GM18511 (cell line): ENCODE data around the gene TYROBP.
"Not testable (repeated sequence)": the region's sequence is repeated elsewhere in the genome, so short reads cannot be mapped to it uniquely, and the experiment has no call there.

Experiments used
- ATAC-seq: cut with Tn5 transposase; IDR thresholded peaks from one replicate; pipeline ENCODE4 v1.9.1; 2021; ENCODE audit warnings: mild to moderate bottlenecking, moderate library complexity; ENCODE audit not compliant: unreplicated experiment

TYROBP gene

DNA sequence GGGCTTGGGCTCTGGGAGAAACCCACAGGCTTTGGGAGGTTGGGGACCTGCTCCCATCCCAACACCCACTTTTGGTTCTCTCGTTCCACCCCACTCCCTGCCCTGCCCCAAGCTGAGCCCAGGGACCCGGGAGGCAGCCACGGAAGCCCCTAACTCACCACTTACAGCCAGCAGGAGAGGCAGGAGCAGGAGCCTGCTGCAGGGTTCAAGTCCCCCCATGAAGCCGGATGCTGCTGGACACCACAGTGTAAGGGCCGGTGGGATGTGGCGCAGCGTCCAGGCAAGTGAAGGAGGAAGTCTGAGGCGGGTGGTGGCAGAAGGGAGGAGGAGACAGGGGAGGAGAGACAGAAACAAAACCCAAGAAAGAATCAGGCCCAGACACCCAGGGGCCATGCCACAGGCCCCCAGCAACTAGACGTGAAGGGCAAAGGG lies at the start of gene TYROBP:
TYROBP (minus strand) TSS at position 286 of the 432 bp plus-strand sequence; CDS start at position 219, 67 bp downstream.
- ATAC-seq, result no peak

DNA sequence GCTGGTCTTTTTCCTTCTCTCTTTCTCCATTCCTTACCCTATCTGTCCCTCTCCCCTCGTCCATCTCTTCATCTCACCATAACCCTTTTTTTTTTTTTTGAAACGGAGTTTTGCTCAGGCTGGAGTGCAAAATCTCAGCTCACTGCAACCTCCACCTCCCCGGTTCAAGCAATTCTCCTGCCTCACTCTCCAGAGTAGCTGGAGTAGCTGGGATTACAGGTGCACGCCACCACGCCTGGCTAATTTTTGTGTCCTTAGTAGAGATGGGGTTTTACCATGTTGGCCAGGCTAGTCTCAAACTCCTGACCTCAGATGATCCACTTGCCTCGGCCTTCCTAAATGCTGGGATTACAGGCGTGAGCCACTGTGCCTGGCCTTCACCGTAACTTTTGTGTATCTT lies 49.3 kb upstream of the TYROBP start:
- not testable (repeated sequence) for ATAC-seq

DNA sequence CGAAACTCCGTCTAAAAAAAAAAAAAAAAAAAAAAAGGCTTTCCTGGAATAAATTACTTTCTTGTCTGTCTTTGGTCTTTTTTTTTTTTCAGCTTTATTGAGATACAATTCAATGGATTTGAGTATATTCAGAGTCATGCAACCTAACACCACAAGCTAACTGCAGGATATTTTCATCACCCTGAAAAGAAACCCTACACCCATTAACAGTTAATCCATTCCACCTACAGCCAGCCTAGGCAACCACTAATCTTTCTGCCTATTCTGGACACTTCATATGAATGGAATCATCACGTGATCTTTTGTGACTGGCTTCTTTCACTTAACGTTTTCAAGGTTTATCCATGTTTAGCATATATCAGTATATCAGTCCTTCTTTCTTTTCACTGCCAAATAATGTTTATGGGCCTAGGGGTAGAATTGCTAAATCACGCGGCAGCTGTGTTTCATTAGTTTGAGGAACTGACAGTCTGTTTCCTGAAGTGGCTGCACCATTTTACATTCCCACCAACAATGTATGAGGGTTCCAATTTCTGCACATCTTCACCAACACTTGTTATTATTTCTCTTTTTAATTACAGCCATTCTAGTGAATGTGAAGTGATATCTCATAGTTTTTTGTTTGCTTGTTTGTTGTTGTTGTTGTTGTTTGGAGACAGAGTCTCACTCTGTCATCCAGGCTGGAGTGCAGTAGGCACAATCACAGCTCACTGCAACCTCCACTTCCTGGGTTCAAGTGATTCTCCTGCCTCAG lies 48.0 kb upstream of the TYROBP start:
- ATAC-seq, result no peak

DNA sequence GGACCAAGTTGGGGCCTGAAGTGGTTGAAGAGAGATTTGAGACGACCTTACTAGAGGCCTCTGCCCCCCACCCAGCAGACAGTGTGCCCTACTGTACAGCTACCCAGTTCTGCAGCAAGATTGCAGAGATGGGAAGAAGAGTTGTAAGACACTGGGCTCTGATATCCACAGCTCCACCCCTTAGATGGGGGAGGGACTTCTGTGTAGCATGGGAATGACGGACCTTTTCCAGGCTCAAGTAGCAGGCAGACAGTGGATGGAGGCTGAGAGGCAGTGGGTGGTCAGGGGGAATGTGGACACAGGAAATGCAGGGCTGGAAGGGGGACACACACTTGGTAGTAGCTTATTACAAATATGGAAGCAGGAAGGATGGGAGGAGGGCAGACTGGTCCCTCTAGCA lies 41.0 kb upstream of the TYROBP start:
- ATAC-seq, result no peak

DNA sequence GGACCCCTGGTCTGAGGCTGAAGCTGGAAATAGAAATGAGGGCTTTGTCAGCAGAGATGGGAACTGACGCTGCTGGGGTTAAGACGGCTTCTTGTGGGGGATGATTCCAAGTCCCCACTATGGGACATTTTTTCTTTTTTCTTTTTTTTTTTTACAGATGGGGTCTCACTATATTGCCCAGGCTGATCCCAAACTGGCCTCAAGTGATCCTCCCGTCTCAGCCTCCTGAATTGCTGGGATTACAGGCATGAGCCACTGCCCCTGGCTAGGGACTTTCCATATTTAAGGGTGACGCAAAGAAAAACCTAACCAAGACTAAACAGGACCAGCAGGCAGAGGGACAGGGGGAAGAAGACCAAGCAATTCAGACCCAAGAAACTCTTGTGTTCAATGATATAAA lies 38.1 kb upstream of the TYROBP start:
- ATAC-seq, result no peak

DNA sequence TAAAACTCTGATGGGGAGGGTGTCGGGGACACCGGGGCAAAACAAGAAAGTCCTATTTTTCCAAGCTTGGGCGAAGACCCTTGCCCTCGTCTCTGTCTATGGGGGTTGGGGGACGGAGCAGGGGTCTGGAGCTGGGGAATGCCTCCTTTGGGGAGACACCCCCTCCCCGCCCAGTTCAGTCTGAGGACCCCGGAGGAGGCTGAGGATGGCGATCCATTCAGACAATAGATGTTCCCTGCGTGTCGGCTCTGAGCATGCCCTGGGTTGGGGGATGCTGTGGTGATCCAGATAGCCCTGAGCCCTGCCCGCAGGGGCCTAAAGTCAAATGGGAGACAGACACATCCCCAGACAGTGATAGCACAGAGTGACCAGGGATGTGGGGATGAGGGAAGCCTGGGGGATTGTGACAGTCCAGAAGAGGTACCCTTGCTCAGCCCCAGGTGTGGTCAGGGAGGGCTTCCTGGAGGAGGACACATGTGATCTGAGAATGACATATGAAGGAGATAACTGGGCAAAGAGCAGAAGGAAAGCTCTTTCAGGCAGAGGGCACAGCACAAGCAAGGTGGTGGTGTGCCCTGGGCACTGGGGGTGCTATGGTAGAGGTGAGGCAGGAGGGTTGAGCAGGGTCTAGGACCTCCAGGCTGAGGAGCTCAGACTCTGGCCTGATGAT lies 37.2 kb upstream of the TYROBP start:
- ATAC-seq, result no peak

DNA sequence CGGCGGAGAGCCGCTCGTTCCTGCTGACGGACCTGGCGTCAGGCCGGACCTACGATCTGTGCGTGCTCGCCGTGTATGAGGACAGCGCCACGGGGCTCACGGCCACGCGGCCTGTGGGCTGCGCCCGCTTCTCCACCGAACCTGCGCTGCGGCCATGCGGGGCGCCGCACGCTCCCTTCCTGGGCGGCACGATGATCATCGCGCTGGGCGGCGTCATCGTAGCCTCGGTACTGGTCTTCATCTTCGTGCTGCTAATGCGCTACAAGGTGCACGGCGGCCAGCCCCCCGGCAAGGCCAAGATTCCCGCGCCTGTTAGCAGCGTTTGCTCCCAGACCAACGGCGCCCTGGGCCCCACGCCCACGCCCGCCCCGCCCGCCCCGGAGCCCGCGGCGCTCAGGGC lies 36.5 kb upstream of the TYROBP start:
- ATAC-seq, result no peak

DNA sequence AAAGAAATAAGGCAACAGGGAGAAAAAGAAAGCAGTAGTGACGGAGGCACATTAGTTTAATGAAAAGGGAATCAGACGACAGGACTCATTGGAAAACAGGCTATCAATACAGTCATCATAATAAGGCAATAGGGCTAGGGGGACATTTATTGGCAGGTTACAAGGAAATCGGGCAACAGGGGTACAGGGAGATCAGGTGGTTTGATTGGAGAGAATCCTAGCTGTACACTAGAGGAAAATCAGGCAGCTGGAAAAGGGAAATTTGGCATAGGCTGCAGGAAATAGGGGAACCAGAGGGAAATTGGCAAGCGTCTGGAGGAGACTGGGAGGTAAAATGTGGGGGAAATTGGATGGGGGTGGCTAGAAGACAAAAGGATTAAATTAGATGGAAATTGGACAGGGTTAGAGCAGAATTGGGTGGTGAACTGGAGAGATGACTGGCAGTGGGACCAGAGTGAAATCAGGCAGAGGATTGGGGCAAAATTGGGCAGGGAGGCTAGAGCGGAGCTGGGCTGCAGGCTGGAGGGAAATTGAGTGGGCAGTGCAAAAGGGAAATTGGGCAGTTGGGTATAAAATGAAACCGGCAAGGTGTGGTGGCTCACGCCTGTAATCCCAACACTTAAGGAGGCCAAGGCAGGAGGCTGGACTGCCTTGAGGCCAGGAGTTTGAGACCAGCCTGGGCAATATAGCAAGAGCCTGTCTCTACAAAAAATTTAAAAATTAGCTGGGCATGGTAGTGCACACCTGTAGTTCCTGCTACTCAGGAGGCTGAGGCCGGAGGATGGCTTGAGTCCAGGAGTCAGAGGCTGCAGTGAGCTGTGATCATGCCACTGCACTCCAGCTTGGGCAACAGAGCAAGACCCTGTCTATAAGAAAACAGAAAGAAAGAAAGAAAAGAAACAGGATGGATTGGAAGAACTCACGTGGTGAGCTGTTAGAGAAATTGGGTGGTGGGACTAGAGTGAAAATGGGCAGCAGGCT lies 35.5 kb upstream of the TYROBP start:
- ATAC-seq, result no peak

DNA sequence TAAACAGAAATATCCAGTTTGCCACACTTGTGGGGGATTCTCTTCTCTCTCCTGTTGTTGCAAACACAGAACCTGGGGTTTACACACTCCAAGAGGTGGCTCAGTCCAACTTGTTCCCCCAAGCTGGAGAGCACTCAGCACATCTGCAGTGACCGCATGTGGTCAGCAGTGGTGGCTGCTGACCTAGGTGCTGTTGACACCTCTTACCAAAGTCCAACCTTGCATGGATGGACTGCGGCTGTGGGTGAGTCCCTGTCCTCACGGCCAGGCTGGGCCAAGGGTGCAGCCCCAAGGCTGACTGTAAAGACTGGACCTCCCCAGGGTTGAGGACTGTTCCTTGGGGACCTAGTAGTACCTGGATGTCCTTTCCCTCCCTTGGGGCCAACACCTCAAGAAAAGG lies 34.1 kb upstream of the TYROBP start:
- ATAC-seq, result no peak

DNA sequence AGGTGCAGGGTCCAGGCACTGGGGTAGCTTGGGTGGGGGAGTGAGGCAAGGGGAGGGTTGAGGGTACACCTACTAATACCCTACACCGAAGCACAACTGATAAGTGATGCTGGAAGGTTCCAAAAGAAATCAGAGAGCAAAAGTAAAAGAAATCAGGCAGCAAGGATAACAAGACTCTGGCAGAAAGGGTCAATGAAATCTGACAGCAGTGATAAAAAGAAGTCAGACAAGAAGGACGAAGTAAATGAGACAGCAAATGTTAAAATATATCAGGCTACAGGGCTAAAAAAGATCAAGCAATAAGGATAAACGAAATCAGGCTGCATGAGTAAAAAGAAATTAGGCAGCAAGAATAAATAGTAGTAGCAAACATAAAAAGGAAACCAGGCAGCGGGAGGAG lies 32.7 kb upstream of the TYROBP start:
- no peak for ATAC-seq

DNA sequence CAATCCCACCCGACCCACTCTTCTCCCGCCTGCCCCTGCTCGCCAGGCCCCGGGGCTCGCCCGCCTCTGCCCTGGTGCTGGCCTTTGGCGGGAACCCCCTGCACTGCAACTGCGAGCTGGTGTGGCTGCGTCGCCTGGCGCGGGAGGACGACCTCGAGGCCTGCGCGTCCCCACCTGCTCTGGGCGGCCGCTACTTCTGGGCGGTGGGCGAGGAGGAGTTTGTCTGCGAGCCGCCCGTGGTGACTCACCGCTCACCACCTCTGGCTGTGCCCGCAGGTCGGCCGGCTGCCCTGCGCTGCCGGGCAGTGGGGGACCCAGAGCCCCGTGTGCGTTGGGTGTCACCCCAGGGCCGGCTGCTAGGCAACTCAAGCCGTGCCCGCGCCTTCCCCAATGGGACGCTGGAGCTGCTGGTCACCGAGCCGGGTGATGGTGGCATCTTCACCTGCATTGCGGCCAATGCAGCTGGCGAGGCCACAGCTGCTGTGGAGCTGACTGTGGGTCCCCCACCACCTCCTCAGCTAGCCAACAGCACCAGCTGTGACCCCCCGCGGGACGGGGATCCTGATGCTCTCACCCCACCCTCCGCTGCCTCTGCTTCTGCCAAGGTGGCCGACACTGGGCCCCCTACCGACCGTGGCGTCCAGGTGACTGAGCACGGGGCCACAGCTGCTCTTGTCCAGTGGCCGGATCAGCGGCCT lies 32.1 kb upstream of the TYROBP start:
- ATAC-seq, result no peak

DNA sequence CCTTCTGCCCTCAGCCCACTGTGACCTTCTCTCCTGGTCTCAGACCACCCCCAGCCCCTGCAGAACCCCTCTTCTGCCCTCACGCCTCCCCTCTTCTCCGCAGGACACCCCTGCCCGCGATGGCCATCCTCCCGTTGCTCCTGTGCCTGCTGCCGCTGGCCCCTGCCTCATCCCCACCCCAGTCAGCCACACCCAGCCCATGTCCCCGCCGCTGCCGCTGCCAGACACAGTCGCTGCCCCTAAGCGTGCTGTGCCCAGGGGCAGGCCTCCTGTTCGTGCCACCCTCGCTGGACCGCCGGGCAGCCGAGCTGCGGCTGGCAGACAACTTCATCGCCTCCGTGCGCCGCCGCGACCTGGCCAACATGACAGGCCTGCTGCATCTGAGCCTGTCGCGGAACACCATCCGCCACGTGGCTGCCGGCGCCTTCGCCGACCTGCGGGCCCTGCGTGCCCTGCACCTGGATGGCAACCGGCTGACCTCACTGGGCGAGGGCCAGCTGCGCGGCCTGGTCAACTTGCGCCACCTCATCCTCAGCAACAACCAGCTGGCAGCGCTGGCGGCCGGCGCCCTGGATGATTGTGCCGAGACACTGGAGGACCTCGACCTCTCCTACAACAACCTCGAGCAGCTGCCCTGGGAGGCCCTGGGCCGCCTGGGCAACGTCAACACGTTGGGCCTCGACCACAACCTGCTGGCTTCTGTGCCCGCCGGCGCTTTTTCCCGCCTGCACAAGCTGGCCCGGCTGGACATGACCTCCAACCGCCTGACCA lies 31.4 kb upstream of the TYROBP start:
- ATAC-seq, result no peak

DNA sequence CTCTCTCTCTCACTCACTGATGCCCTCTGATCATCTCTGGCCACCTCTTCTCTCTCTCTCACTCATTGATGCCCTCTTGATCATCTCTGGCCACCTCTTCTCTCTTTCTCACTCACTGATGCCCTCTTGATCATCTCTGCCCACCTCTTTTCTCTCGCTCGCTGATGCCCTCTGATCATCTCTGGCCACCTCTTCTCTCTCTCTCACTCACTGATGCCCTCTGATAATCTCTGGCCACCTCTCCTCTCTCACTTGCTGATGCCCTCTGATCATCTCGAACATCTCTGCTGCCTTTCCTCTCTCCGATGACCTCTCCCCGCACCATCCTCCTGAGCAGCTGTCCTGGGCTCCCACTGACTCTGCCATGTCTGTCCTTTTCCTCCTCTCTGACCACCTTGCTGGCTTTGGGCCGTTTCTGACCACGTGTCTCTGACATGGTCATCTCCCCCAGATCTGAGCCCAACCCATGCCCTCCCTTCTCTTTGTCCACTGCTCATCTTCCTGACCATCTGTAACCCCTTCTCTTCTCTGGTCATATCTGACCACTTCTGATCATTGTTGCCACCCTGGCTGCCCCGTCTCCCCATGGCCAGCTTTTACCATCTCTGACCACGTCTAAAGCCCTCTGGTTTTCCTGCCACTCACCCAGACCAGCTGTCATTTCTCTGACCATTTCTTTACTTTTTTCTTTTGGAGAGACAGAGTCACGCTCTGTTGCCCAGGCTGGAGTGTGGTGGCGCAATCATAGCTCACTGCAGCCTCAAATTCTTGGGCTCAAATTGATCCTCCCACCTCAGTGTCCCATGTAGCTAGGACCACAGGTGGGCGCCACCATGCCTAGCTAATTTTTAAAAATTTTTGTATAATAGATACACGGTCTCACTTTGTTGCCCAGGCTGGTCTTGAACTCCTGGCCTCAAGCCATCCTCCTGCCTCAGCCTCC lies 30.5 kb upstream of the TYROBP start:
- no peak for ATAC-seq

DNA sequence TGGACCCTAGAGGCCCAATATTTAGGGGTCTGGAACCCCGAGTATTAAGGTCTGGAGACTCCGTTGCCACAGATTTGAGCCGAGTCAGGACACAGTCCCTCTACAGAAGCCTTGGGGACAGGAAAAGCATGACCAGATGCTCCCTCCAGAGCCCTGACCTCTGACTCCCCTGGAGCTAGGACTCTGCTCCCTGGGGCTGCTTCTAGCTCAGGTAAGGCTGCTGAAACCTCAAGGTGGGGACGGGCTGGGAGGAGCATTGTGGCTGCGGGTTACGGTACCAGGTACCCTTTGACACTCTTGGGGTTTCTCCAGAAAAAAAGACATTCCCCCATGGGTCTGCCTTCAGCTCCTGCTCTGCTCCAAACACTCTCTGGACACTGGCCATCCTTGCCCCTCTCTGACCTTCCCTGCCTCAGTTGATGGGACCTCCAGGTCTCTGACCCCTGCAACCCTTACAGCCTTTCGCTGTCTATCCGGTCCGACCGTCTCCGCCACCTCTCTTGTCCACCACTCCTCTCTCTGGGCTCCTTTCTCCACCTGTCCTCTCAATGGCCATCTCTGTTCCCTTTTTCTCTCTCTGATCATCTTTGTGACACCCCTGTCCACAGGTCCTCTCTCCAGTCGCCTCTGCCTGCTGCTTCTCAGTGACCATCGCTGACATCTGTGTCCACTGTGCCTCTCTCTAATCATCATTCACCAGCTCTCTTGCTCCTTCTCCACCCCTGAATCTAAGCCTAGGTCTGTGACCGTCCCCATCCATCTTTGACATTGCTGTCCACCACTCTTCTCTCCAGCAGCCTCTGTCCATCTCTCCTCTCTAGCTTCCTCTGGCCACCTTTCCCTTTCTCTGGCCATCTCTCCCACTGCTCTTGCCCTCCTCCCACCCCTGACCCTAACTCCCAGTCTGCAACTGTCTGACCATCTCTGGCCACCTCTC lies 29.5 kb upstream of the TYROBP start:
- no peak for ATAC-seq

DNA sequence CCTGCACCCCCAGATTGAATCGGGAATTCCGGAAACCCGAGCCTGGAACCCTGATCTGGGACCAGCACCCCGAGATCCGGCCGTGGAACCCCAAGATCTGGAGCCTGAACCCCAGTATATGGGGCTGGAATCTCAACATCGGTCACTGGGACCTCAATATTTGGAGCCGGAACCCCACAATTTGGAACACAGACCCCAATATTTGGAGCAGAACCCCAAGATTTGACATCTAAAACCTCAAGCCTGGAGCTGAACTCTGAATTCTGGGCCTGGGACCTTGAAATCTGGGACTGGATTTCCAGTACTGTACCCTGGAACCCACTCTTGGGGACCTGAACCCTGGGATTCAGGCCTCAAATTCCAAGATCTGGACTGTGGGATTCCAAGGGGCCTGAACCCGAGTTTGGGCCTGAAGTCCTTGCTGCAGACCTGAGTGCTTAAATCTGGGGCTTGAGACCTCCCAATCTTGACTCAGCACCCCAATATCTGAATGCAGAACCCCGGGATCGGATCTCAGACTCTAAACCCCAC lies 28.7 kb upstream of the TYROBP start:
- no peak for ATAC-seq

DNA sequence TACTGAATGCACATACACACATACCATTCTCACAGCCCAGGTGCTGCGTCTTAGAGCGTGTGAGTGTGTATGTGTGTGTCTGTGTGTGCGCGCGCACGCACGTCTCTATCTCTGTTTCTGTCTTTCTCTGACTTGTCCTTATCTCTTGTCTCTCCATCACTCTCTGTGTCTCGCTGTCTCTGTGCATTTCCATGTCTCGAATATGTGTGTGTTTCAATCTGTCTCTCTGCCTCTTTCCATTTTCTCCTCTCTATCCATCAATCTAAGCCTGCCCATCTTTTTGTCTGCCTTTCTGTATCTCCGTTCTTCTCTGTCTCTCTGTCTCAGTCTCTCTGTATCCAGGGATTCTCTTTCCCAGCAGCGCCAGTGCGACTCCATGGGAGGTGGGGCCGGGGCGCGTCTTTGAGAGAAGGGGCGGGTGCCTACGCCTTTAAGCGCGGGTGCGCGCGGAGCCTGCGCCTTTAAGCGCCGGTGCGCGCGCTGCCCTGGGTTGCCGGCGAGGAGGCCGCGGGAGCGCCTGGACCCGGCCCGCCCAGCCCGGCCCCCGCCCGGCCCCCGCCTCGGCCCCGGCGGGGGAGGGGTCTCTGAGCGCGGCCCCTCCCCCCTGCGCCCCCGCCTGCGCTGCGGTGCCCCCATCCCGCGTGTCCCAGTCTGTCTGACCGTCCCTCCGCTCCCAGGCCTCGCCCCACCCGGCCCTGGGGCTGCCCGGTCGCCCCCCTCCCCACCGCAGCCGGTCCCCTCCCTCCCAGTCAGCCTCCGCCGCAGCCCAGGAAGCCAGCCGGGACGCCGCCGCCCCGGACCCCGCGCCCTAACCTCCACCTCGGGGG lies 28.0 kb upstream of the TYROBP start, which contains the start of gene LRFN3:
LRFN3 (plus strand) TSS at position 464 of the 827 bp plus-strand sequence. CDS start 3,052 bp downstream, outside the sequence.
- no peak for ATAC-seq
